ENCODE measurements around the gene MECP2.

The MECP2 gene

DNA sequence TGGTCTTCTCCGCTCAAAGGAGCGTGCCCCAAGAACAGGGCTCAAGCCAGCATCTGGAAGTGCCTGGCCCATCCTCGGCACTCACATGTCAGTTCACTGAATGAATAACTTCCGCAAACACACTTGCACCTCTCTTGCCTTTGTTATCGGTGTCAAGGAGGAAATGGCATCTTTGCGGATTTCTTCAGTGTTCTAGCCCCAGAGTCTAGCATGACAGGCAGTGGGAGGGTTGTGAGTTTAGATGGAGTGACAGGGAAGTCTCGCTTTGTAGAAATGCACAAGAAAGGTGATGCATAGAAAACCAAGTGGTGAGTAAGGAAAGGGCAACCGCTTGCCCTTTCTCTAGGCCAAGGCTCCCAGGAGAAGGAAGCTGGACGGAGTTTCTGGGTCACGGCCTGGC is 17.6 kb upstream of the MECP2 start:
- no peak for DNase-seq

DNA sequence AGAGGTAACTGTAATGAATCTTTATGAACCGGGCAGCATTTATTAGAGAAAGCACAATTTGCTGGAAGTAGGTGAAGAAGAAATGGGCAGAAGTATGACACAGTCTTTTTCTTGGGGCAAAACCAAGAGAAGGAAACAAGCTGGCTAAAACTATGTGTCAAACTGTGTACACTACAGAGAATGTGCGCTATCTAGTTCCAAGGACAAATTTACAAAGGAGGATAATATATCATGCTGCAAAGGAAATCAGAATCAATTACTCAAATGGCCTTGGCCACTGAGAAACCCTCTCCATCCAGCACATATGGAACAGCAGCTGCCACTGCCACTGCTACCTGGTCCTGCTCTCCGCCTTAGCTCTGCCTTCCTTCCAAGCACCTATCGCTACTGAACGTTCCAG is 17.1 kb upstream of the MECP2 start:
- DNase-seq: no peak

DNA sequence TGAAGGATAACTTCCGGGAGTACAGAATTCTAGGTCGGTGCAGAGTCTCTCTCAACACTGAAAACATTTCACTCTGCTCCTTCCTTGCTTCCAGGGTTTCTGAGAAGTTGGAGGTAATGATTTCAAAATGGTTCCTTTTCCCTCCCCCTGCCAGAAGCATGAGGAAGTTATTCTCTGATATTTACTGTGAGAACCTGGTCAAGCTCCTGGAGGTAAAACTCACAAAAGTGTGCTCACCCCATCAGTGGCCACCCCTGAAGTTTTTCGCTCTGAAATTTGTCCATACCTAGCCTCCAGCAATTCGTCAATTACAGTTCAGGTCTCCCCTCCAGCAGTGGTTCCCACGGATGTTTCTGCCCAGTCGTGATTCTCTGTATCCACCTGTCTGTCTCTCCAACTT is 16.2 kb upstream of the MECP2 start:
- no peak for DNase-seq

DNA sequence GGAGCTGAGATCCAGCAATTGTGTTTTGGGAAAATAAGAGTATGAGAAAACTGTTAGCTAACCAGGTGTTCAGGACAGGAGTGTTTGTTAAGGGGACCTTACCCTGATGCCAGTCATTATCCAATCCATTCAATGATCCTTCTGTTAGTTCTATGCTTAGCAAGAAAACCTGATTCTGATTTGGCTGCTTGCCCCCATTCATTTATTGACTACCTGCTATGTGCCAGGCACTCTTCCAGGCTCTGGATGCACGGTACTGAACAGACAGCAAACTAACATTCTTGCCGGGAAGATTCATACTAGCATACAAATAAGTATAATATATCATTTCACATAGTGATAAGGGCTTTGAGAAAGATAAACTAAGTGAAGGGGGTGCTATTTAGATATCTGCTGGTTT is 1.0 kb upstream of the MECP2 start:
- DNase-seq: no peak

DNA sequence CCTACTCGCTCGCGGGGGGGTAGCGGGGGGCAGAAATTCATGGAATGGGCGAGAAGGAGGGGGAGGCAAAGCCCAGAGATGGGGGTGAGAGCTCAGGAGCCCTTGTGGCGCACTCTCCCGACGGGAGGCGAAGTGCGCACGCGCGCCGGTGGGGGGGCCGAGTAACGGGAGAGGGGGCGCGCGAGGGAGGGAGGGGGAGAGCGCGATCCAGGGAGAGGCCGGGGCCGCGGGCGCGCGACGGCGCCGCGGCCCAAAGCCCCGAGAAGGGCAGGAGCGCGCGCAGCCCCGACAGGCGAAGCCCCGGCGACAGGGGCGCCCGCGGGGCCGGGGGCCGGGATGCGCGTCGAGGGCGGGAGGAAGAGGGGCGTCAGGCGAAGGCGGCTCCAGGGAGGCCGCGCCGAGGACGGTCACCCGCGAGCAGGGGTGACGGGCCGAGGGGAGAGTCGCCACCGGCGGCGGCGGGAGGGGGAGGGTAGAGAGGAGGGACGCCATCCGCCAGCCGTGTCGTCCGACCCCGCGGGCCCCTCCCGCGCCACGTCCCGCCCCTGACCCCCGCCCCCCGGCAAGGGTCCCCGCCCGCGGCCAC is 421 bp downstream of the MECP2 start:
- DNase-seq: peak; percentile 35 to 84

DNA sequence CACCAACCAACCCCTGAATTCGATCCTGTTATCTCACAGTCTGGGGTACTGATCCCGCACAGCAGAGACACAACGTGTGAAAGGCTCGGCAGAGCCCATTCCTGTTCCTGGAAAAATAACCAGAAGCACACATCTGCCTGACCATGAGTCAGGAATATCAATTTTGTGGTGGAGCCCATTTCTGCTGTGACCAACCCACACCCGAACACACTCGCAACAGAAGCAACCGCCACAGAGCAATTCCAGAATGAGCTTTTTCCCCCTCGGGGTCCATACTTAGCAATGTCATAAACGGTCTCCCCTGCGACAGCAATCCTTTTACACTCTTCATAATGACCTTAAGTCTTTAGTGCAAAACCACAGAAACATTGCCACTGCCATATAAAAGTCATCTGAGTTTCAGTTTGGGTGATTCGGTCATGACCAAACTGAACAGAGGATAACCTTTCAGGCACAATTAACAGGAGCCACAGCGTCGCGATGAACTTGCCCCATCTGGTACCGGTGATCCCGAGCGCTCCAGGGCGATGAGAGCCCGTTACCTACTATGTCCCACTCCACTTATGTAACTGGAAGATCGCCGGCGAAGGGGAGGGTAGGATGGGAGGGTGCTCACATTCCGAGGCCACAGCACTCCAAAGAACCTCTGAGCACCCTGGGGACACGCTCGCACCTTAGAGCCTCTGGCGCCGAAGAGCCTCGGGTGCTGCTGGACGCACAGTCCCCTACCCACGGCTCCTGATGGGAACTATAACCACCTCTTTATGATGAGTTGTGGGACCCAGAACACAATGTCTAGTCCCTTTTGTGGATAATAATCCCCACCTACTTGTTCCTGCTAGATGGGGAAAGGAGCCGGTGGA is 1.1 kb downstream of the MECP2 start:
- DNase-seq: peak in 1 of 2 experiments; percentile 58

DNA sequence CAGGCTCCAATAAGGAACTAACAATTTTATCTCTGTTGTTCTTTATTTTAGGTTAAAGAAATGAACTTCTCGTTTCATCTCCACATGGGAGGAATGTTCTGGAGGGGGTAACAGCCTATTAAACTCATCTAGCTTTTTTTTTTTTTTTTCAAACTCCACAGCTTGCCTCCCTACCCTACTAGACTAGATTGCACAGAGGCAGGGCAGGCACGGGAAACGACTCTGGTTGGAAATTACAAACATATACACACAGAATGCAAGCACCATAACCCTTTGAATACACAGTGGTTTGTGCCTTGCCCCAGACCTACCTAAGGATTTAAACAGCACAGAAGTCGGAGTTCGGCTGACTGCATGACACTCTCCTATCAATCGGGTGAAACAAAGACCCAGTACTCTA is 2.7 kb downstream of the MECP2 start:
- no peak for DNase-seq

DNA sequence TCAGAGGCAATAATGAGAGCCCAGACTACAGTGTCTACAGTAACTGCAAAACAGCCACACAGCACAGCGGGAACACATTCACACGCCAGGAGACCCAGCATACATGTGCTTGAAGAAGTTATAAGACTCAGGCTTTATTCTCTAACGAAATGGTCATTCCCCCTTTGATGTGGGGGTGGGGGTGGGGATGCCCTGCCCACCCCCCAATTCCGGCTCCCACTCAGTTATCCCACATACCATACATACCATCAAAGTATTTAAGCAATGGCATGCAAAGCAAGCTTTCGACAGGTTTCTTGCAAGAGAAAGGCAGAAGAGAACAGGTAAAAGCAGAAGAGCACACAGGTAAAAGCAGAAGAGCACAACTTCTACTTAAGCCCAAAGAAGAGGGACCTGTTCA is 3.6 kb downstream of the MECP2 start:
- DNase-seq: no peak

DNA sequence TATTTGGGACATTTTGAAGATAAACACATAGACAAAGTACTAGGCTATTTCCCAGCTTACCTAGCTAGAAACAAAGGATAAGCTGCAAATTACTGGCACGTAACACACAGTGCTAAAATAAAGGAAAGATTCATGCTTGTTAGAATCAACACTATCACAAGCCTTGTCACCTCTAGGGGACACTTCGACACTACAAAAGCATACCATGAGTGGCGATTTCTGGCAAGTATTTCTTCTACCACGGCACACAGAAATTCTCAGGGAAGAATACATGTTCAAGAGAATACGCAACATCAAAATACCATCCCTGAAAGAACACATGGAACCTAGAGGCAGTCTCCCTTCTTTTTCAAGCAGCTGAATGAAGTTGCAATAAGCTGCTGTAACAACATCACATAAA is 5.1 kb downstream of the MECP2 start:
- DNase-seq: no peak

DNA sequence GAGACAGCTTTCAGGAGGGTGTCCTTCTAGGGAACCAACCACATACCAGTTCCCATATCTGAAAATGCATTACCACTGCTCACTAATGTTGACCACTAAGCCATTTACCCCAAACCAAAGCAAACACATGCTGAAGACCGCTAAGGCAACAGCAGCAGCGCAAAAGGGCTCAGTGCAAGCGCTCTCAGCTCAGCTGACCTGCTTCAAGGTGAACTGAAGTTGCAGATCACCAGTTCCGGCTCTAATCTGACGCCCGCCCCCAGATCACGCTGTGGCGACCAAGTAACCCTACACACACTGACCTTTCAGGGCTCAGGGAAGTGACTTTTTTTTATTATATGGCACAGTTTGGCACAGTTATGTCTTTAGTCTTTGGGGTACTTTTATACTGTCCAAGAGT is 5.8 kb downstream of the MECP2 start:
- DNase-seq: no peak

DNA sequence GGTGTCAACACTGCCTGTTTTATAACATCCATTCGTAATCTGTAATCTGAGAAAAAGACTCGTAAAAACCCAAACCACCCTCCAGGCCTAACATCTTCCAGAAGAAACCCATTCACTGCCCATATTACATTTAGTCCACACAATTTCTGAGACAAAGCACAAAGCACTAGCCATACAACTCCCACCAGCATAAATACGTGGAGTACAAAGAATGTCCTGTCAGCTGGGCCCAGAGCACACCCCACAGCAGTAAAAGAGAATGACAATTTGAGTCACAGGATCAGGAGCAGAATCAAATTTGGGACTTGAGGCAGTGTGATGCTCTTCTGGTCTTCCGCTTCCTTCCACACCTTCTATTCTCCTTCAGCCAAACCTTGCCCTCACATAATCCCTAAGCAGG is 6.8 kb downstream of the MECP2 start:
- no peak for DNase-seq

DNA sequence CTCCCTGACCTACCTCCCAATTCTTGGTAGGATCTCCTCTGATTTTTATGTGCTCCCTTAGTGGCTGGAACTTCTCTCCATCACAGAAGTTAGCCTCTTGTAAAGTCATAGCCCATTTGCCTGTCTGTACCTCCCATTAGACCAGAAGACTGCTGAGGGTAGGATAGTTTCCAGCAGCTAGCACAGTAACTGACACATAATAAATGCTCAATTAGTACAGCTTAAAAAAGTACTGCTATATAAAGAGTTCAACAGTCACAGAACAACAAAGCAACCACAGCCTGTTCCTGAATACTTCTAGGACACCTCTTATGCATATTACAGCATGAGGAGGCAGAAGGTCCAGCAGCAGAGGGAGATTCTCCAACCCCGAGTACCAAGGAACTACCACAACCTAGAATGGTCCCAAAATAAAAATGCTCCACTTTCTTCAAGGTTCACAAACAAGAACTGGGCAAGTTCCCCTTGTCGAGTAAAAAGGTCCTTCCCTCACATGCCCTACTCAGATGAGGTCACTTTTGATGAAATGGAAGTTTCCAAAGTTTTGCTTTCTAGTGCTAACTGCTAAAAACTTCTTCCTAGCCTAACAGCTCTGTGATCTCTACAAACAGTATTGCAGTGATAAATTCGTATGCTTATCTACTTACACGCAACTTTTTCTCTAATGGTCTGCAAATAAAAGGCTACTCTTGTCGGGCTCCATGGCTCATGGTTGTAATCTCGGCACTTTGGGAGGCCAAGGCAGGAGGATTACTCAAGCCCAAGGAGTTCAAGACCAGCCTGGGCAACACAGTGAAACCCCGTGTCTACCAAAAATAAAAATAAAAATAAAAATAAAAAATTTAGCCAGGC is 12.8 kb downstream of the MECP2 start:
- no peak for DNase-seq

DNA sequence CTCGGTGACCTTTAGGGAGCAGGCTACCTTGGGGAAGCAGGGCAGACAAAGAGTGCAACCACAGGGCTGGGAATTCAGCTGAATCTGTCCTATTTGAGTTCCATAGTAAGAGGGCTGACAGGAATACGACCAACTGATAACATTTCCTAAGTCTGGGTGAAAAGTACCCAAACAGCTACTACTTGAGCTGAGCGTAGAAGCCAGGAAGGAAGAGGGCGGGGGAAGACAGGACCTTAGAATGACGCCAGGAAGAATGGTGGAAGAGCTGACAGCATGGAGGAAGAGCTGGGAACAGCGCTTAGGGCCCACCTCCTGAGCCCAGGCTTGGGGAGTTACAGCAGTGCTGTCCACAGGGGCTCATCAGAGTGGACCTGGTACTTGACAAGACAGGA is 14.4 kb downstream of the MECP2 start:
- DNase-seq: no peak

DNA sequence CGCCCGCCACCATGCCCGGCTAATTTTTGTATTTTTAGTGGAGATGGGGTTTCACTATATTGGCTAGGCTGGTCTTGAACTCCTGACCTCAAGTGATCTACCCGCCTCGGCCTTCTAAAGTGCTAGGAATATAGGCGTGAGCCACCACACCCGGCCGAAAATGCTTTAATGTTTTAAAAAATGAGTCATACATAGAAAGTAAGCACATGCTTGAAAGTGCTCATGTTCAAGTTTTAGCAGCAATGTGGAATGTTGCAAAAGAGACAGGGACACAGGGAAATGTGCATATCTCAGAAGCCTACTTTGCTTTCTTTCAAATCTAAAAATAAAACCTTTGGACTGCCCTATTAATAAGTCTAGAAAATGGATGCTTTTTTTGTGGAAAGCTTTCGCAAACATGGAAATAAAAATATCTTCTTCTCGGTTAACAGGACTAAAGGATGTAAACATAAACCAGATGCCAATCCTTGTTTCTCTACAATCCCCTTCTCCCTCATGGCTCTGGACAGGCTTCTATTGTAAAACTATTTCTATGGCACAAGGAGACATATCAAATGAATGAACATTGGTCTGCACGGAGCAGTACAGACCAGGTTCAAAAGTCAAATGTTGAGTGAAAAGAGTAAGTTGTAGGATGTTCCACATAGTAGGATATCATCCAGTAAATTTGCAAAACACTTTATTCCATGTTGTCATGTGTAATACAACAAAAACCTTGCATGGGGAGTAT is 15.0 kb downstream of the MECP2 start:
- no peak for DNase-seq

DNA sequence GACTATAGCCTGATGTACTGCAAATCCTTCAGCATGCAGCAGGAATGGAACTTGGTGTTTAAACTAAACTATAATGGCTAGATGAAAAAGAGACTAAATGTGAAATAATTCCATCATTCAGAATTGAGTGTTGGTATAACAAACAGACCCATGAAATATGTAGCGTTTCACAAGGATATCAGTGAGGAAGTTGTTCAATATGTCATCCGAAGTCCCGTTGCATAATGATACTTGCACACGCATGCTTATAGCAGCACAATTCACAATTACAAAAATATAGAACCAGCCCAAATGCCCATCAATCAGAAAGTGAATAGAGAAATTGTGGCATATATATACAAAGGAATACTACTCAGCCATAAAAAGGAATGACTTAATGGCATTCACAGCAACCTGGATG is 20.4 kb downstream of the MECP2 start:
- no peak for DNase-seq

DNA sequence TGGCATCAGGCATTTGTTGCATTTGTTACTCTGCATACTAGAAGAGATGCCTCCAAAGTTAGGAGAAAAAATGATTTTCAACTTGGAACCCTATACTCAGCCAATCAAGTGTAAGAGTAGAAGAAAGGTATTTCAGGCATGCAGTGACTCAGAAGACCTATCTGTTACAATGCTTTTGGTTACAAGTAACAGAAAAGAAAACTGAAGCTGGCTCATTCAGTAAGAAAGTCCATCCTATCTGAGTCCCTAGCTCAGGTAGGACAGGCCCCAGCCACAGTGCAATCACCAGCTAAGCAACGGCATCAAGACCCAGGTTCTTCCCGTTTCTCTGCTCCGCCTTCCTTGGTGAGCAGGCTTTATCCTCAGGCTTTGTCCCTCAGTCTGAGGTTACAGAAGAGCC is 23.3 kb downstream of the MECP2 start:
- no peak for DNase-seq

DNA sequence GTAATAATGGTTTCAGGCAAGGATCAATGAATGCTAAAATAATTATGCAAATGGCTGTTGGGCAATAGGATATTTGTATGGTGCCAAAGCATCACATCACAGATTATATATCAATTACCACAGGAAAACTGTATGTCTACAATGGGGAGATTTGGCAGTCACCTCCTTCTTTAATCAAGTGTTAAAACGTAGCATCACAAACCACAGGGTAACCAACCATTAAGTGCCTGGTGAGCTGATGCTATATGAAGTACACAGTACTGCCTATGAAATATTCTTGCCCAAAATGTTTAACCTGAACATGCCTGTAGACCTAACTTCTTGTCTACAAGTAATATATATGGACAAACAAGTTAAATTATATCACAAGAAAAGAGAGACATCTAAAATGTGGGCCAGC is 25.3 kb downstream of the MECP2 start:
- no peak for DNase-seq

DNA sequence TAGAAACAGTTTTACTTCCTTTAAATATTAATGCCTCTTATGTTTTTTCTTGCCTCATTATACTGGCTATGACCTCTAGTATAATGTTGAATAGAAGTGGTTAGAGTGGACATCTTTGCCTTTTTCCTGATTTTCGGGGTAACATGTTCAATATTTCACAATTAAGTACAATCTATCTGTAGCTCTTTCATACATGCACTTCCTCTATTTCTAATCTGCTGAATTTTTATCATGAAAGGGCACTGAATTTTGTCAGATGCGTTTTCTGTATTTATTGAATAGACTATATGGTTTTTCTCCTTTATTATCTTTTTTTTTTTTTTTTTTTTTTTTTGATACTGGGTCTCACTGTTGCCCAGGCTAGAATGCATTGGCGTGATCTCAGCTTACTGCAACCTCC is 29.0 kb downstream of the MECP2 start:
- DNase-seq: no peak

DNA sequence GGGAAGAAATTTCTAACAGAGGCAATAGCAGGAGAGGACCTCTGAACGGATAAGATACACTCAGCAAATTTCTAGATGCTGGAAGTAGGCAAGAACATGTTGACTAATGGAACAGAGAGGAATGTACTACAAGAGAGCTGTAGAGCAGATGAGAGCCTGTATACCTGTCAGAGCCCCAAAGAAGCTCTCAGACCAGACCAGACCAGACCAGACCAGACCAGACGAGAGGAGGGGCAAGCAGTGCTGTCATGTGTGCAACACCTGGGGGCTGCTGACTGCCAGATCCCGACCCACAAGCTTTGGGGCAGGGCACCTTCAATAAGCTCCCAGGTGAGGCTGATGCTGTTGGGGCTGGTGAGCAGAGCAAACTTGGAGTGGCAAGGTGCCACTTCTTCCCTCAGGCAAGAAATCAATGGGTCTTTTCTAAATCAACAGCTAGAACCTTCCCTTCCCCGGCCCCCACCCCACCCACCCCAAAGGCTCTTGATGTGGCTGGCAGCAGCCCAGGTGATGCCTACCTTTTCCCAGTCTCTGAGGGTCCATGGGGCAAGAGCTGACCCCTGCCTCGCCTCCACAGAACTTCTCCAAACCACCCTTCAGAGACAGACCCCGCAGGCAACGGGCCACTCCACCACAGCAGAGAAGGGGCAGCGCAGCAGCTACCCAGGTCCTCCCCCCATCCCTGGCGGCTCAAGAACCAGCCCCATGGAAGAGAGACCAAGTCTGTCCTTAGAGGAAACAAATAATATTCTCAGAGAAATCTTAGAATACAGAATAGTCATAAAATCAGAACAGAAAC is 32.7 kb downstream of the MECP2 start:
- no peak for DNase-seq

DNA sequence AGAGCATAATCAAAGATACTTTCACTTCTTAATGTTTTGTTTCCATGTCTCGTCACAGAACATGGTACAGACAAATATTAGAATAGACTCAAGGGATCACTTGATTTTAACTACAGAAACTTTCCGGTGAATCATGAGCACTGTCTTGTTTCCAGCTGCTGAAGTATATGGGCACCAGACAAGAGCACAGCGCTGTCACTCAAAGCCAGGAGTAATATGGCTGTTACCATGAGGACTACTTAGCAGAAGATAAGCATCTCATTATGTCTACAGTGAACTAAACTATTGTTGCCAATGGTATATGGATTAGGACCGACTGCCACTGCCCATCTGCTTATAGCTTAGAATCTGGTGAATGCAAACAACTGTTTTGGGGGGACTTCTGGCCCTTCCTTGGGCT is 34.3 kb downstream of the MECP2 start:
- DNase-seq: no peak

DNA sequence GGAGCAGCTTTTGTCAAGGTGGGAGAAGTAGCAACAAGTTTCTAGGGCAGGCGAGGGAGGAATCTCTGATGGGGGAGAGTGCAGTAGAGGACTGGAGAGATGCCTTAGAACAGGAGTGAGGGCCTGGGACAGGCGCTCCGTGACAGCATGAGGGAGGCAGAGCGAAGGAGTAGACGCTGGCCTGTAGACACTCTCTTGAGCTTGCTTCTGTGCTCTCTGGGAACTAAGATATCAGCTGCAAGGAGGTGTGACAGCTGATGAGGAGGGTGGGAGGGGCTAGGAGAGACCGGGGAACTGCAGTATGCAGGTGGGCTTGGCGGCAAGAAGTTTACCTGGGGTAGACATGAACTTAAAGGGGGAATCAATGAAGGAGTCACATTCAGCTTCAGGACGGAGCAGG is 35.7 kb downstream of the MECP2 start:
- no peak for DNase-seq

DNA sequence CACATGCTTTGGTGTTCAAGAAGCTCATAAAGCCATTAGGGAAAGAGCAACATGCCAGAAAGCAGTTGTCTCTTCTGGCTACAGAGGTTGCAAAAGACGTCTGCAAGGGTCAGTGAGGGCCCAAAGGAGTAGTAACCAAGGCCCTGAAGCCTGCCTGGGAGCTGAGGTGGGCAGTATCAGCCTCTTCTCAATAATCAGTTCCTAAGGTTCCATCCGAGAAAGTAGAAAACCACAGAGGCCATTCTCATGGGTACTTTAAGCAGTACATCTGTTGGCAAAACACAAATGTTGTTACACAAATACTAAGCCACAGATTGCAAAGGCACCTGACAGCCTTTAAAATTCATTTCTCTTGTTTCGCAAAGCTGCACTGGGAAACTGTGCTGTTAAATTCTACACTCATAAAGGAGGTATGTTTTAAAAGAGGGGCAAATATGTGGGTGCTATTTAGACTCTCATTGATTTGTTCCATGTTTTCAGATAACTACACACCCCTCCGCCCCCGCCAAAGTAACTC is 37.7 kb downstream of the MECP2 start:
- DNase-seq: no peak
